ENCODE measurements around the gene PRR3. TPM values are rescaled to one million over a fixed set of nuclear protein-coding genes. Genes with fewer than 3 reads are reported as not detected.
A peak's percentile ranks its signal among the peaks of the same experiment; 100 is the strongest.

The PRR3 gene
- total and polyA plus RNA-seq, 9 of the 15 experiments (the other 6 are each of a cell fraction or from before 2014, with no cell fraction given), result 23.5 to 59.6 (median 28.8) TPM

GRCh38 chr6:30542404-30542725, 14.7 kb upstream of the PRR3 start:
- in situ Hi-C loops (cut with MboI) (no loop called here), intact Hi-C loops (cut with micrococcal nuclease) (loop anchor here (5.0 kb wide), 1 partner anchor 190 kb away; no protein-coding TSS in a partner anchor)
- H3K4me3 ChIP-seq, result no peak overlapping the region
- TF ChIP-seq SP2 (IDR thresholded peaks at IDR 0.05; ENCODE audit: extremely low read depth, low read depth, low read length, poor library complexity, severe bottlenecking) (no peak), HMG20A (CRISPR knock-in tag; conservative IDR thresholded peaks at IDR 0.05) (no peak), FOS (IDR thresholded peaks at IDR 0.05; ENCODE audit: extremely low read depth, insufficient read length) (no peak)
- H3K27ac ChIP-seq (ENCODE audit: extremely low read depth, low read depth, low read length), result no peak overlapping the region
- DNase-seq (ENCODE audit: extremely low read depth in 1 of 4, low spot score in 3 of 4), result no peak
- 17% methylated on average over 4 of the region's 4 CpGs for WGBS (ENCODE audit: insufficient coverage, low coverage, missing lambda C conversion rate)
- no peaks in the 10 kb centered on the region for H3K79me2 ChIP-seq (ENCODE audit: control insufficient read depth, insufficient read depth, low read length)
- peaks cover 31% of the 10 kb centered on the region; the same call in 2 of the 3 replicates for H3K36me3 ChIP-seq (ENCODE audit: control insufficient read depth, insufficient read depth, low read length)
- no TSS peak for BruUV-seq (replicated peaks)
- H3K9me1 ChIP-seq (ENCODE audit: control insufficient read depth, insufficient read depth, low read length), result no peaks in the 10 kb centered on the region
- ATAC-seq, result no peak
- no peak overlapping the region for H3K9ac ChIP-seq (ENCODE audit: insufficient read depth in 1 of 2, low read depth in 2 of 2, low read length in 2 of 2)
- no peaks in the 10 kb centered on the region for H3K27me3 ChIP-seq (ENCODE audit: control insufficient read depth in 2 of 2, insufficient read depth in 2 of 2, low read length in 2 of 2)
- ChIA-PET POLR2A (interaction anchor here (0.7 to 6.2 kb wide), 11 partner anchors 10 to 292 kb away, joined by 3 to 85 read pairs (median 4); partner anchors contain the start of genes GNL1 and PRR3), CTCF (ENCODE audit: low intra/inter-chr PET ratio) (interaction anchor here (1.3 to 2.0 kb wide), 6 partner anchors 55 to 180 kb away, joined by 4 to 11 read pairs (median 7); partner anchors contain the start of gene DHX16)
- no peaks in the 10 kb centered on the region for H4K20me1 ChIP-seq (replicated peaks; ENCODE audit: control insufficient read depth, insufficient read depth, low read length)
- peaks cover 2 to 3% of the 10 kb centered on the region in 2 experiments; a peak in 3 of 5 replicates for H3K4me1 ChIP-seq (replicated peaks in 1 of 2; ENCODE audit: control insufficient read depth in 2 of 2, insufficient read depth in 2 of 2, low read length in 2 of 2)
- no peak for FAIRE-seq
- H3K4me2 ChIP-seq (ENCODE audit: insufficient read depth, low read length), result no peak overlapping the region
- no peaks in the 10 kb centered on the region for H3K9me3 ChIP-seq (replicated peaks; ENCODE audit: control insufficient read depth, insufficient read depth, low read depth, low read length)
- no peak overlapping the region for H2AFZ ChIP-seq (ENCODE audit: low read depth, low read length)

- 46% methylated on average over 1 of the region's 1 CpG for WGBS (ENCODE audit: insufficient coverage, low coverage, missing lambda C conversion rate)
- in situ Hi-C loops (cut with MboI), result no loop called here
- TF ChIP-seq ZNF561 (CRISPR knock-in tag; conservative IDR thresholded peaks at IDR 0.05) (no peak), PRMT5 (CRISPR knock-in tag; IDR thresholded peaks at IDR 0.05) (no peak), RFX1 (IDR thresholded peaks at IDR 0.05) (peak; percentile 12; the same call in 1 of the 2 replicates), ZC3H8 (IDR thresholded peaks at IDR 0.05) (no peak), HNRNPL (IDR thresholded peaks at IDR 0.05; ENCODE audit: low read depth, low read length) (no peak), TEAD1 (CRISPR knock-in tag; IDR thresholded peaks at IDR 0.05) (no peak), TCF15 (CRISPR knock-in tag; IDR thresholded peaks at IDR 0.05) (no peak), ZNF174 (CRISPR knock-in tag; IDR thresholded peaks at IDR 0.05) (no peak), POLR2A (conservative IDR thresholded peaks at IDR 0.05) (peak; percentile 26; the same call in 1 of the 2 replicates), POLR2B (IDR thresholded peaks at IDR 0.05; ENCODE audit: low read depth, partially characterized antibody) (peak; percentile 30), KLF6 (CRISPR knock-in tag; IDR thresholded peaks at IDR 0.05; ENCODE audit: borderline replicate concordance) (no peak), LEF1 (IDR thresholded peaks at IDR 0.05) (no peak), RBM15 (IDR thresholded peaks at IDR 0.05; ENCODE audit: insufficient read depth, low read length) (no peak)
Observed at GRCh38 chr6:30542915-30543314, 14.2 kb upstream of the PRR3 start.

More at GRCh38 chr6:30542915-30543314, 14.2 kb upstream of the PRR3 start:
- CTCF ChIA-PET (ENCODE audit: low intra/inter-chr PET ratio), result interaction anchor here (2.0 to 5.4 kb wide), 2 partner anchors 60 to 180 kb away, joined by 9 to 63 read pairs; no protein-coding TSS in a partner anchor
- intact Hi-C loops (cut with micrococcal nuclease), result loop anchor here (5.0 kb wide), 1 partner anchor 189 kb away; no protein-coding TSS in a partner anchor
- Histone ChIP-seq H3K4me3 (no peak overlapping the region), H2AFZ (ENCODE audit: low read depth, low read length) (no peak overlapping the region), H3K27me3 (ENCODE audit: control insufficient read depth in 2 of 2, insufficient read depth in 2 of 2, low read length in 2 of 2) (no peaks in the 10 kb centered on the region), H3K36me3 (ENCODE audit: control insufficient read depth, insufficient read depth, low read length) (peaks cover 33% of the 10 kb centered on the region; the same call in 2 of the 3 replicates), H3K9me1 (ENCODE audit: control insufficient read depth, insufficient read depth, low read length) (no peaks in the 10 kb centered on the region), H3K79me2 (ENCODE audit: control insufficient read depth, insufficient read depth, low read length) (no peaks in the 10 kb centered on the region), H3K27ac (ENCODE audit: extremely low read depth, low read depth, low read length) (no peak overlapping the region), H3K4me2 (ENCODE audit: insufficient read depth, low read length) (no peak overlapping the region), H4K20me1 (replicated peaks; ENCODE audit: control insufficient read depth, insufficient read depth, low read length) (no peaks in the 10 kb centered on the region), H3K4me1 (replicated peaks in 1 of 2; ENCODE audit: control insufficient read depth in 2 of 2, insufficient read depth in 2 of 2, low read length in 2 of 2) (peaks cover 2 to 3% of the 10 kb centered on the region in 2 experiments; a peak in 3 of 5 replicates), H3K9ac (ENCODE audit: insufficient read depth in 1 of 2, low read depth in 2 of 2, low read length in 2 of 2) (no peak overlapping the region), H3K9me3 (replicated peaks; ENCODE audit: control insufficient read depth, insufficient read depth, low read depth, low read length) (no peaks in the 10 kb centered on the region)
- 0 out of 3 replicates have a peak, but pooled peaks have one; percentile 8 for ATAC-seq
- no peak for FAIRE-seq
- no peak for DNase-seq (ENCODE audit: extremely low read depth in 1 of 4, low spot score in 3 of 4)
- no TSS peak for BruUV-seq (replicated peaks)
- POLR2A ChIA-PET, result interaction anchor here (0.6 to 6.2 kb wide), 8 partner anchors 10 to 697 kb away, joined by 3 to 85 read pairs (median 3); partner anchors contain the start of genes GNL1 and PRR3
